Activated naive CD4-positive, alpha-beta T cell treated with Interleukin-2 at 50 U/mL for 16 hours (primary cell): ENCODE data around the gene IPO11.

Experiments used
- DNase-seq: peaks from one replicate; pipeline ENCODE4 v3.0.0-alpha.2; 2020

The IPO11 gene

DNA sequence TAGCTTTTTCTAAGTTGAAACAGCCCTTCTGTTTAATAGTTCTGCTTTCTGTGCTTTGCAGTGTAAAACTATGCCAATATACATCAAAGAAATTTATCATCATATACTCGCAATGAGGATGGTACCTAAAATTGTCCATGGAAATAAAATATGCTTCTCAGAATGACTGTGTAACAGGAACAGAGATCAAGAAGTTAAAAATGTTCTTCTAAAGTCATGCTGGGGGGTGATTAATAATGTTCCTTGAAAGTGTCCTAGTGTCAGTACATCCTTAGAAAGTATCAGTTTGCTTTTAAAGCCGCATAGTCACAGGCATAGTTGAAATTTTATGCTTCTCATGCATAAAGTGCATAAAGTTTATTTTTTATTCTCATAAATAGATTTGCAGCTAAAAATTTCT is 162.0 kb downstream of the IPO11 start:
- DNase-seq = no peak

GRCh38 chr5:62575066-62575465 is 162.5 kb downstream of the IPO11 start:
- no peak for DNase-seq

GRCh38 chr5:62575489-62575888 is 162.9 kb downstream of the IPO11 start:
- no peak for DNase-seq

- DNase-seq = no peak
Measured at GRCh38 chr5:62576570-62577170, 164.1 kb downstream of the IPO11 start.

GRCh38 chr5:62577488-62577887 is 164.9 kb downstream of the IPO11 start:
- no peak for DNase-seq

DNA sequence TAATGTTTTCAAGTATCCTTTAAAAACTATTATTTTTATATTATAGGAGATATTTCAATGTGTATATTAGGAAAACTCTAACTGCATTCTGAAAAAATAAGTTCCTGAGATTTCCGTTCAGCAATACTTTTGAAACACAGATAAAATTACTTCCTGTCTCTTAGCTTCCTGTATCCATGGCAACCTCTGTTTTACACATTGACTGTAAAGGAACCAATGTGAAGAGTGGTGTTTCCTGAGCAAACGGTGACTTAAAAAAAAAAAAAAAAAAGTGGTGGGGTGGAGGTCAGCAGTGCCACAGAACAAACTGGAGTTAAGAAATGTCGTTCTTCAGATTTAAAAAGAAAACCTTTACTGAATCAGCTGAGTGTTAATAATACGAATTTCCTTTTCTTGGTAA is 166.0 kb downstream of the IPO11 start, which contains the start of gene LRRC70:
Gene LRRC70 (plus strand): TSS at position 280 of the 400 bp plus-strand sequence. CDS start 620 bp downstream, outside the sequence.
- no peak for DNase-seq

DNA sequence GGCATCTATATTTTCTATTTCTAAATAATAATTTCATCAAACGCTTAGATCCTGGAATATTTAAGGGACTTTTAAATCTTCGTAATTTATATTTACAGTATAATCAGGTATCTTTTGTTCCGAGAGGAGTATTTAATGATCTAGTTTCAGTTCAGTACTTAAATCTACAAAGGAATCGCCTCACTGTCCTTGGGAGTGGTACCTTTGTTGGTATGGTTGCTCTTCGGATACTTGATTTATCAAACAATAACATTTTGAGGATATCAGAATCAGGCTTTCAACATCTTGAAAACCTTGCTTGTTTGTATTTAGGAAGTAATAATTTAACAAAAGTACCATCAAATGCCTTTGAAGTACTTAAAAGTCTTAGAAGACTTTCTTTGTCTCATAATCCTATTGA is 167.2 kb downstream of the IPO11 start:
- no peak for DNase-seq

DNA sequence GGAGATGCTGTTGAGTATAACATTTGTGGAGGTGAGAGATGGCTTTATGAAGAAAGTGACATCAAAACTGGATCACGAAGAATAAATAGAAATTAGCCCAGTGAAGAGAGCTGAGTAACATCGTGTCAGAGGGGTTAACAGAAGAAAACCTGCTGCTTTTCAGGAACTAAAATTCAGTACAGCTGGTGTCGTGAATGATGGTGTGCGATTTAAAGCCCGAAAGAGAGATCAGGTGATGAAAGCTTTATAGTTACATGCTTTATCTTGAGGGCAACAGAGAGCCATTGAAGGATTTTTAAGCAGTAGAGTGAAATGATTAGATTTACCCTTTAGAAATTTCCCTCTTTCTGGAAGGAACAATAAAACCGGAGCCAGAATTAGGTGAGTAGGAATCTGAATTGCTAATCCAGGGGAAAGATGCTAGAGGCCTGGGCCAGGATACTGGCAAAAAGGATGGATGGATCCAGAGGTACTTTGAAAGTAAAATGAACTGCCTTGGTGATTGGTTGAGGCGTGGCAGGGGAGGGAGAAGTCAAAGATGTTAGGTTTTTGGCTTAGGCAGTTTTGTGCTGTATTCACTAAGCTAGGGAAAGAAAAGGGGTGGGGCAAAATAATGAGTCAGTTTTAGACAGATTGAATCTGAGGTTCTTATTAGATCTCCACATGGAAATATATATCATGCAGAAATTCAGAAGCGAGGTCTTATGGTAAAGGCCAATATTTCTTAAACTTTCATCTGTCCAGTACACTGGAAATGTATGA is 169.5 kb downstream of the IPO11 start:
- no peak for DNase-seq

DNA sequence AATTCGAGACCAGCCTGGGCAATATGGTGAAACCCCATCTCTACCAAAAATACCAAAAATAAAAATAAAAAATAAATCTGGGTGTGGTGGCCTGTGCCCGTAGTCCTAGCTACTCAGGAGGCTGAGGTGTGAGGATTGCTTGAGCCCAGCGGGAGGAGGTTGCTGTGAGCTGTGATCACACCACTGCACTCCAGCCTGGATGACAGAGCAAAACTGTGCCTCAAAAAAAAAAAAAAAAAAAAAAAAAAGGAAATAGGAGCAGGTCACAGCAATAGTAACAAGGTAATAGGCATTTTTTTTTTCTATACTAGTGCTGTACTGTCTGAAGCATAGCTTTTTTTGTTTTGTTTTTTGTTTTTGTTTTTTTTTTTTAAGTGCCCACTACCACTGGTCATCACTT is 171.8 kb downstream of the IPO11 start:
- no peak for DNase-seq

DNA sequence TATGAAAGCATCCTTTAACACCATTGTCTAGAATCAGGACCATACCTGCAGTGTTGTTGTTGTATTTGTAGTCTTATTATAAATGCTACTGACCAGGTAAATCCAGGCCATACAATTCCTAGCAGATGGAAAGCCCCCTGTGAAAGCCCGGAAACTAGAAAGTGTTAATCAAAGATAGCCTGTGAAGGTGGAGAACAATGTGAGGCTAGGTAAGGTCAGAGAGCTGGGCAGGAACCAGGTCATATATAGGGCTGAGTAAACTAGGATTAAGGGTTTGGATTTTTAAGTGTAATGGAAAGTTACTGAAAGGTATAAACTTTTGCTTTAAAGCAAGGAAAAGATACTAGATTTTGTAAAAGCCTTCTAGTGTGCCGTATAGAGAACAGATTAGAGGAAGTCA is 172.7 kb downstream of the IPO11 start:
- no peak for DNase-seq

DNA sequence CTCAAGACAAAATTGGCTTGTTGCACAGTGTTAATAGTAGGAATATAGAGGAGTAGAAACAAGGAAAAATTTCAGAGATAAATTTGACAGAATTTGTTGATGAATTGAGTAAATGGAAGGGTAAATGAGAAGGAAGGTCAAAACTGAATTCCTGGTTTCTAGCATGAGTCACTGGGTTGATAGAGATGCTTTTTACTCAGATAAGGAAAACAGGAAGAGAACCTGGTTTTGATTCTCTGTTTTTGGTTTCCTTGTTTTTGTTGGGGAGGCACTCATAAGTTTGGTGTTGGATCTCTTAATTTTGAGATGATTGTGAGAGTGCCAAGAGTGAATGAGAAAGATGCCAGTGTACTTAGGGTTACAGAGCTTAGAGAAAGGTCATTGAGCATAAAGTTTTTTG is 173.2 kb downstream of the IPO11 start:
- DNase-seq = no peak

DNA sequence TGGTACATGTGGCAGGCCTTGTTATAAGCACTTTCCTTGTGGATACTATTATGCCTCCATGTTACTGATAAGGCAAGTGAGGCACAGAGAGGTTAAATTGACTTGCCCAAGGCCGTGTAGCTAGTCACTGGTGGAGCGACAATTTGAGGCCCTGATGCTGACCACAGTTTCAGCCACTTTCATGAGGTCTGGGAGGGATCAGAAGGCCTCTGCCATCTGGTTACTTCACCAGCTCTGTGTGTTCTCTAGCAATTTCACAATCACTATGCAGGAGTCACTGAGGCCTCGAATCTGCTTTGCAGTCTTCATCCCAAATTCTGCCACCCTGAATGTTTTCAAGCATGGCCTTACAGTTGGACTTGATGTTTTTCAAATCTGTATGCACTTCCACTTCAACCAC is 175.2 kb downstream of the IPO11 start:
- DNase-seq = no peak

DNA sequence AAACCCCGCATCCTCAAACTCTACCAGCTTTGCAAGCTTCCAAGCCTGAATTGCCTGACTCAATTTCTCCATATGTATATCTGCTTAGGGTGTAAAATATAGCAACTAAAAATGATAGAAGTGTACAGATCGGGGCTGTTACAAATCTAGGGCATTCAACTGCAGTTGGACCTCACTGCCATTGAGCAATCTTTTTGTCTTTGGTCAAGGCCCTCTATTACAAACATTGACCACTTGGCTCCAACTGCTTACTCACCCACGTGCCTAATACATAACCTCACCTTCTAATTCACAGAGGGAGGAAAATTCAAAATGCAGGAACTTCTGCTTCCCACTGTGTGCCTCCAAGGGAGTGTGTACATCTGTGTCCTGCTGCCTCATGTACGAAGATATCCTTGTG is 176.1 kb downstream of the IPO11 start:
- DNase-seq = no peak

DNA sequence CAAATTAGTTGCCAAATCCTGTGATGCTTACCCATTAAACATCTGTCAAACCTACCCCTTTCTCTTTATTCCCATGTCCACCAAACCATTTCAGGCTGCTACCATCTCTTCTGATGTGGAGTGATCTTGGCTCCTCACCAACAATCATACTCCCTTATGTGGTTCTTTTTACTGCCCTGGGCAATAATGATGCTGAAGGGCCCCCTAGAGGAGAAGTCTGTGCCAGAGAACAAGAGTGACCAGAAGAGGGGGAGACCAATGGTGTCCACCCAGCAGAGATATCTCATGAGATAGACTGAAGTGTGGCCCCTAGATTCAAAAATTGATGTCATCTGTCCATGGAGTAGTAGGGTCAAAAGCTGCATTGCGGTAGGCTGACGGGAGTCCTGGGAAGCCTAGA is 176.9 kb downstream of the IPO11 start:
- DNase-seq = no peak

DNA sequence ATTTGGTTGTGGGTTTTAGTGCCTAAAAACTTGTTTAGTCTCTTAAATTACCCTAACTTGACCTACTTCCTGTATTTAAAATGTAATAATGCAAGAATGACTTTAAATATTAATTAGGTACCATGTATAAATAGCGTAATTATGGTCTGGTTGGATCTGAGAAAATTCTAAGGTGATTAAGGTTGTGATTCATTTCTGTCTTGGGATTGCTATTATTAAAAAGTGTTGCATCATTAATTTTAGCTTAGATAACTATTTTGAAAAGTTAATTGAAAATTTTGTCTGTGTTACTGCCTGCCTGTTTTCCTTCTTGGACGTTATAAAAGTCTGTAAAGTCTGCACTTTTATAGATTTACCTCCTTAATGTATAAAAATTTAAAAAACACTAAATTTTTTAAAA is 177.8 kb downstream of the IPO11 start:
- DNase-seq = no peak

GRCh38 chr5:62592558-62592957 is 180.0 kb downstream of the IPO11 start:
- no peak for DNase-seq

GRCh38 chr5:62593331-62593730 is 180.8 kb downstream of the IPO11 start:
- DNase-seq = no peak

- no peak for DNase-seq
Measured at GRCh38 chr5:62594364-62594984, 181.9 kb downstream of the IPO11 start.

- no peak for DNase-seq
Measured at GRCh38 chr5:62596096-62596495, 183.5 kb downstream of the IPO11 start.

- no peak for DNase-seq
Measured at GRCh38 chr5:62596691-62597090, 184.1 kb downstream of the IPO11 start.

GRCh38 chr5:62597314-62597713 is 184.8 kb downstream of the IPO11 start:
- DNase-seq = no peak

DNA sequence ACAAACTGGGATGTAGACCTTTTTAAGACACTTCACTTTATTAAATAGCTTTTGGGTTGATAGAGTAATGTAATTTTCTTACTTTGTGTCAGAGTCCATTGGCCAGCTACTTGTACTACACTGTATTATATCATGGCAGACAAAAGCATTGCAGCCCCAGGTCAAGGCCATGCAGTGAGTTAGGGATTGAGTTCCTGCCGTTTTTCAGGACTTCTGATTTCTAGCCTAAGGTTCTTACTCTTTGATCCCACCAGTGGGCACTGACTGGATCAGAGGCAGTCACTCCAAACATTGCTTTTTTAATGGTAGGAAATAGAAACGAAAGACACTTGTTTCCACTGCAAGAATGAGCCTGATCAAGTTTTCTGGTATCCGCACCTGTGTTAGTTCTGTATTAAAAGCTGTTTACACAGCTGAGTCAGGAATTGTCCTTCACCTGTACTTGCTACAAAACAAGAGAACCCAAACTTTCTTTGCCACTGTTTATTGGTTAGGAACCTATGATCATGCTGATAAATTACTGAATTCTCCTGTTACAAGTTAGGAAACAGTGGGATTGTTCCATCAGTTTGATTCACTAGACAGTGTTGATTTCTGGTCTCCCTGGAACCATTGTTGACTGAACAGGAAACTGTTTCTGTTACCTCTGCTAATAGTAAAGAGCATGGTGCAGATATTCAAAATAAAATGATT is 188.1 kb downstream of the IPO11 start:
- no peak for DNase-seq

- no peak for DNase-seq
Measured at GRCh38 chr5:62603934-62604333, 191.4 kb downstream of the IPO11 start.

- no peak for DNase-seq
Measured at GRCh38 chr5:62605638-62606037, 193.1 kb downstream of the IPO11 start.
